ENCODE results near the gene CPSF7.
A peak's percentile ranks its signal among the peaks of the same experiment; 100 is the strongest.

Gene CPSF7

DNA sequence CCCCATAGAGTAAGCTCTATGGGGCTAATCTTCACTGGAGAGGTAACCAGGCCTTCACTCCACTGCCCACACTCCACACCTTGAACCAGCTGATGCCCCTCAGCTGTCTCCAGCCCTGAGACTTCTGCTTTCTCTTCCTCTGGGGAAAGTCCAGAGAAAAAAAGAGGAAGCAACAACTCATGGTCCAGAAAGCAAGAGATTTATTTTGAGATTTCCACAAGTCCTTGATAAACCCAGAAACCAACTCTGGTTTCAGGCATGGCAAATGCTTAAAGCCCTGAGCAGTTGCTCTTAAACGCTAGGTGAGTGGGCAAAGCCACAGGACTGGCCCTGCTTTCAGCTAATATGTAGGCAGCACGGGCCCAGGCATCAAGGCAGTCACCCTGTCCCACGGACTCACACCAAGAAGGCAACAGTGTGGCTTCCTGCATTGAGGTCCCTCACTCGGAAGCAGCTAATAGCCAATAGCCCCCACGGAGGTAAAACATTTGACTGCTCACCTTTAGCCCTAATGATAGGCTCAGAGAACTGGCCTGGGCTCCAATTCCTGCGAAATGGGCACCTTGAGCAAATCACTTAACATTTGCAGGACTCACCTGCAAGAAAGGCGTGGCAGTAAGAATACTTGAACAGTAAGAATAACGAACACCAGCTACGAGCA lies 72.4 kb downstream of the CPSF7 start:
- peak in 1 of 56 donors; percentile 27 for DNase-seq

DNA sequence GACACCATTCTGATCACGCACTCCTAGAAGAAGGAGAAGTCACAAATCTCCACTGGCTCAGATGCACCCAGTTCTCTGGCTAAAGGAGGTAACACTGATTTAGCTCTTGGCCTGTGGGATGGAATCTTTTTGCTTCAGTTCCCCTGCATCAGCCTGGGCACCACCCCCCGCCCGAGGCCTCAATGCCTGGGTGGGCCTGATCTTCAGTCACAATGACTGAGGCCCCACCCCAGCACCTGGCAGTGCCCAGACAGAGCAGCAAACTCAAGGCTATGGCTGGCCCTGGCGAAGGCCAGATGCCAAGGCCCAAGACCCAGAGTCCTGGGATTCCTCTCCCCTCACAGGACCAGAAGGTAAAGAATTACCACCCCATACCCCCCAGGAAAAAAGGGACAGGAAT lies 73.1 kb downstream of the CPSF7 start:
- DNase-seq = no peak

DNA sequence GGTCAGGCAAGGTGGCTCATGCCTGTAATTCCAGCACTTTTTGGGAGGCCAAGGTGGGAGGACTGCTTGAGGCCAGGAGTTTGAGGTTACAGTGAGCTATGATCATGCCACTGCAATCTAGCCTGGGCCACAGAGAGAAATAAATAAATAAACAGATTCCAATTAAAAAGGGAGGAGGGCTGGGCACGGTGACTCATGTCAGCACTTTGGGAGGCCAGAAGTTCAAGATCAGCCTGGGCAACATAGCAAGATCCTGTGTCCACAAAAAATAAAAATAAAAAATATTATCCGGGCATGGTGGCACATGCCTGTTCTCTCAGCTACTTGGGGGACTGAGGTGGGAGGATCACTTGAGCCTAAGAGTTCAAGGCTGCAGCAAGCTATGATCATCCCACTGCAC lies 75.6 kb downstream of the CPSF7 start:
- DNase-seq = no peak

DNA sequence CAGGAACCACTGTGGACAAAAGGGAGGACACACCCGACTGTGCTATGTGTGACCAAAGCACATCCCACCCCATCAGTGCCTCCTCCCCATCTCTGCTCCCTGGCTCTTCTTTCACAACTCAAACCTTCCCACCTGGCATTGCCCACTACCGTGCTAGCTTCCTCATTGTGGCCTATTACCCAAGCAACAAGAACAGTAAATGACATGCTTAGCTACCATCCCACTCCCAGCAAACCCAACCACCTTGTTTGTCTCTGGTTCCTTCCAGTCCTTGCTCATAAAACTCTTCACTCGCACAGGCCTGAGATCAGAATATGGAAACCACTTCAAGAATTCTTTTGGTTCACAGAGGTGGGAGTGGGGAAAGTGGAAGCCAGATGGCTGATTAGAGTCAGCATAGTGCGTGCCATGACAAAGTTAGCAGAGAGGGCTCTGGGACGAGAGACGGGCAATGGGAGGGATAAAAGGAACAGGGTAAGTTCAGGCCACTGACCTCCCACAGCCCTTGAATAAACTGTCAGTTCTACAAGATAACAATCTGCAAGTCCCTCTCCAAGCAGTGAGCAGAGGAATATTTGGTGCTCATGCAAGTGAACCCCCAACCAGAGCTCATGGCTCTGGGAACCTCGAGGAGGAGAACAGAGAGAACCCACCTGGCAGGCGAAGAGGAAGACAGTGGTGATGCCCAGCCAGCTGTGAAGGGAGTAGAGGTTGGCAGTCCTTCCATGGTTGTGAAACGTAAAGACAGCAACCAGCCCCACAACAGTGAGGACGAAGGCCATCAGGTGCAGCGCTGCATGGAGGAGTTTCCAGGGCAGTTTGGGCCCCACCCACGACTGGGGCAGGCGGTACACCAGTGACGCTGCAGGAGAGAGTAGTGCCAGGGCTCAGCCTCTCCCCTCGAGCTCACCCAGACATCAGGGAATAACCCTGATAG lies 76.4 kb downstream of the CPSF7 start:
- no peak for DNase-seq
